OCI-LY1 (cell line): ENCODE data around the gene DCTD.

Source experiments
- CTCF ChIP-seq: fragments of 200-600 bp; sonication (generic), shearing (Covaris generic); IDR thresholded peaks from 2 replicates; pipeline ENCODE4 v1.5.1; 2017; ENCODE audit warnings: mild to moderate bottlenecking, antibody characterized with exemption, low read length, moderate library complexity, mixed read lengths
- EZH2 ChIP-seq: fragments of 200-600 bp; sonication (generic), shearing (Covaris generic); IDR thresholded peaks from 2 replicates; pipeline ENCODE4 v1.8.0; 2017; ENCODE audit warnings: borderline replicate concordance, mixed run types, mild to moderate bottlenecking, antibody characterized with exemption, low read length, moderate library complexity, mixed read lengths

GRCh38 chr4:182905038-182905437, 12.1 kb downstream of the DCTD start:
- no peak for TF ChIP-seq CTCF
- TF ChIP-seq EZH2, result no peak
